NCI-H345 (cell line): Measurements from ENCODE around the gene C14orf93.

Experiments used
- DNase-seq: peaks from one replicate; lab custom pipeline; 2025; lab: John Stamatoyannopoulos, UW

Gene C14orf93

DNA sequence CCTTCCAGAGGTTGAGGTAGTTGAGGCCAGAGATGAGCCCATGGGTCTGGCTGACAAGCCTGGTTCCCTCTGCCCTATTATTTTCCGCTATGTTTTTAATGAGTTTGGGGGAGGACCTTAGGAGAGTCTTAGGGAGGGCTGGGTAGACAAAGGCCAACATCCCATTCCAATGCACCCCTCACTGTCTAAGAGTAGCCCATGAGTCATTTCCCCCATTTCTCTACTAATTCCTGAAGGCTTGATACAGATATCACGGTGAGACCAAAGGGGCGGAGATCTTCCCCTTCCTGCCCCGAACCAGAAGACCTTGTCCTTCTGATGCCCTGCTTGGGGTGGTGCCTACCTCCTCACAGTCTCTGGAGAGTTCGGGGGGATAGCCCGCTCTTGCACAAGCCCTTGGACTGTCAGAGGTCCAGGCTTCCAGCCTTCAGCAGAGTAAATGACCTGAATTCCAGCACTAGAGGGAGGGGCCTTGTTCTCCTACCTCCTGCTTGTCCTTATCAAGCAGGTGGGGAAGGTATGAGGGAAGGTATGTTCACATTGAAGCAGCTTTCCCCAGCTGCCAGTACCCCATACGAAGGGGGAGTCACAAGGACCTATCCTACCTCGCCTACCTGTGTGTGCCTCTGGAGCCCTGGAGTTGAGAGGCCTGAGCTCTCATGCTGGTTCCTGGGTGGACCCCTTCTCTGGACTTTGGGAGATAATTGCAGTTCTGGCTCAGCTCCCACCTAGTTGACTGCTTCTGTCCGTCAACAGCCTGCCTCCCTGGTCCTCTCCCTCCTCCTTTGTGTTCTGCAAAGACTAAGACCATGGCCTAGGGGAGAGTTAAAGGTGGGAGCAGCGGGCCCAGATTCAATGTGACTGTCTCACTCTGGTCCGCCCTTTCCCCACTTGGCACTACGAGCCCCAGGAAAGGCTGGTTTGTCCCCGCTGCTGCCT is 35.7 kb upstream of the C14orf93 start:
- no peak for DNase-seq

DNA sequence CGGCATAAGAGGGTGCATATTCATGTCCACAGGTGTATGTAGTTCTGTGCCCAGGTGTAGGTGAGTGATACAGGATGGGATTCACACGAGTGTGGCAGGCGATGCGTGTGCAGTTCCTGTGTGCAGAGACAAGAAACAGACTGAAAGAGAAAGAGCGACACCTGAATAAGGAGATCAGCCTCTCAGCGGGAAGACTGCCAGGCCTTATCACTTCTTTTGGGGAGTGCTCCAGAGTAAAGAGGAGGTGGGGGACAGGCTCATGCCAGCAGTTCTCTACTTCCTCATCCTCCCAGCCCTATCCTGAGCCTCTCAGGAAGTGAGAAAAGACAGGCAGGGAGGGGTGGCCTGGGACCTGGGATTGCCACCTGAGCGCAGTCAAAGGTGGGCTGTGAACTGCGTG is 34.9 kb upstream of the C14orf93 start:
- no peak for DNase-seq

DNA sequence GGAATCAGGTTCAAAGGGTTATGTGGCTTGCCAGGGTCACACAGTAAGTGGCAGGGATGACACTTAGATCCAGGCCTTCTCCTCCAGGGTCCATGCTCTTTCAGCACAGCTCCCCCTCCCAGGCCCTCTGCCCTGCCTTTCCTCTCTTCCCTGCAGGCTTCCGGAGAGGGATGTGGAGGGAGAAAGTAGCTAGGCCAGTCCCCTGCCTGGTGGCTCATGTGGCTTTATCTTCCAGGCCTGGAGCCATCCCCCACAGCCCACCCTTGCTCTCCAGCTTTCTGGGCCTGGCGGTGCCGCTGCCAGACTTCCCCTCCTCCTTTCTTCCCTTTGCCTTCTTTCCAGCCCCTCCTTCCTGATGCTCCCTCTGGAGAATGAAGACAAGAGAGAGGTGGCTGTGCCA is 33.8 kb upstream of the C14orf93 start:
- no peak for DNase-seq

DNA sequence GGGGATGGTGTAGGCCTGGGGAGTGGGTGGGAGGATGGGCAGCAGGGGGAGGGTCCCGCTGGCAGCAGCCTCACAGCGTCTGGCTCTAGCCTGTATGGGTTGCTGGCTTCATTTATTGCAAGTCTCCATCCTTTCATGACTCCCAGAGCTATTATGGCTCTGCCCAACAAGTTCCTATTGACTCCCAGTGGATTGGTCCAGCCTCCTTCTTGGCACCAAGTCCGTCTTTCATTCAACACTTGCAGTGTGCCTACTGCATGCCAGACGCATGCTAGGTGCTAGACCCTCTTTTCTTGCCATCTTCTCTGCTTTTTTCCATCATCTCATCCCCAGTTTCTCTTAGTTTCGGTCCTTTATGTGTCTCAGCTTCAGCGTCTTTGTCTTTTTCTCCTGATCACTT is 33.2 kb upstream of the C14orf93 start:
- DNase-seq, result no peak

DNA sequence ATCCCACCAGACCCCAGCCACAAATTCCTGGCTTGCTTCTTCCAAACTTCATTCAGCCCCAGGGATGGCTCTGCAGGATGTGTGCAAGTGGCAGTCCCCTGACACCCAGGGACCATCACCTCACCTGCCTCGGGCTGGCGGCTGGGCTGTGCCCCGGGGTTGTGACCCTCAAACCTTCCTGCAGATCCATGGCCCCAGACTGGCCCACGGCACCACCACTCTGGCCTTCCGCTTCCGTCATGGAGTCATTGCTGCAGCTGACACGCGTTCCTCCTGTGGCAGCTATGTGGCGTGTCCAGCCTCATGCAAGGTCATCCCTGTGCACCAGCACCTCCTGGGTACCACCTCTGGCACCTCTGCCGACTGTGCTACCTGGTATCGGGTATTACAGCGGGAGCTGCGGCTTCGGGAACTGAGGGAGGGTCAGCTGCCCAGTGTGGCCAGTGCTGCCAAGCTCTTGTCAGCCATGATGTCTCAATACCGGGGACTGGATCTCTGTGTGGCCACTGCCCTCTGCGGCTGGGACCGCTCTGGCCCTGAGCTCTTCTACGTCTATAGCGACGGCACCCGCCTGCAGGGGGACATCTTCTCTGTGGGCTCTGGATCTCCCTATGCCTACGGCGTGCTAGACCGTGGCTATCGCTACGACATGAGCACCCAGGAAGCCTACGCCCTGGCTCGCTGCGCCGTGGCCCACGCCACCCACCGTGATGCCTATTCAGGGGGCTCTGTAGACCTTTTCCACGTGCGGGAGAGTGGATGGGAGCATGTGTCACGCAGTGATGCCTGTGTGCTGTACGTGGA is 32.4 kb upstream of the C14orf93 start, which contains the start of gene PSMB11:
PSMB11 (plus strand) TSS at position 51 of the 804 bp plus-strand sequence; CDS start at position 65, 14 bp downstream.
- DNase-seq, result no peak

DNA sequence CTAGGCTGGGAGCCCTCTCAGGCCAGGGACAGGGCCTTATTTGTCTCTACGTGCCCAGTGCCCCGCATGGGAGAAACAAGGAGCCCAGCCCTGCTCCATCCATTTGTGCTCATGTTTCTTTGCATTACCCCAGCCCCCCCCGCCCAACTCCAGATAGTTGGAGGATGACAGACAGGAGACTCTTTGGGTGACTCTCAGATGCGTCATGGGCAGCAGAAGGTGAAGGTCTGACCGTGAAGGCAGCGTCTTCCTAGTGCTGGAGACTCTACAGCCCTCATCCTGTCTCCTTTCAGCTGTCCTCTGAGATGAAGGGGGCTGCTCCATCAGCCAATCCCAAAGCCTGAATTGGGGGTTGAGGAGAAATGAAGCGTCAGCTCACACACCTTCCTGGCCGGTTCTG is 31.8 kb upstream of the C14orf93 start:
- DNase-seq, result no peak

DNA sequence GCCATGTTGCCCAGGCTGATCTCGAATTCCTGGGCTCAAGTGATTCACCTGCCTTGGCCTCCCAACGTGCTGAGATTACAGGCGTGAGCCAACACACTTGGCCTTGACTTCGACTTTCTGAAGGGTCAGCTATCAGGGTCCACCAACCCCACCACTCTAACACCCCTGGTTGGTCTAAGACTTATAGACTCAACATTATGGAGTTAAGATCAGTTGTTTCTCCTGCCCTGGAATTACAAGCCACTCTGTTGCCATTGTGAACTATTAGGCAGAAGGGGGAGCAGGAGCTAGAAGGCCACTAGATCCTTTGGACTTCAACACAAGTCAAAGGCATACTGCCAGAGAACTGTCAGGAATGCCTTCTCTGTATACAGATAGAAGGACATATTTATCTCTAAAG is 30.2 kb upstream of the C14orf93 start:
- no peak for DNase-seq

DNA sequence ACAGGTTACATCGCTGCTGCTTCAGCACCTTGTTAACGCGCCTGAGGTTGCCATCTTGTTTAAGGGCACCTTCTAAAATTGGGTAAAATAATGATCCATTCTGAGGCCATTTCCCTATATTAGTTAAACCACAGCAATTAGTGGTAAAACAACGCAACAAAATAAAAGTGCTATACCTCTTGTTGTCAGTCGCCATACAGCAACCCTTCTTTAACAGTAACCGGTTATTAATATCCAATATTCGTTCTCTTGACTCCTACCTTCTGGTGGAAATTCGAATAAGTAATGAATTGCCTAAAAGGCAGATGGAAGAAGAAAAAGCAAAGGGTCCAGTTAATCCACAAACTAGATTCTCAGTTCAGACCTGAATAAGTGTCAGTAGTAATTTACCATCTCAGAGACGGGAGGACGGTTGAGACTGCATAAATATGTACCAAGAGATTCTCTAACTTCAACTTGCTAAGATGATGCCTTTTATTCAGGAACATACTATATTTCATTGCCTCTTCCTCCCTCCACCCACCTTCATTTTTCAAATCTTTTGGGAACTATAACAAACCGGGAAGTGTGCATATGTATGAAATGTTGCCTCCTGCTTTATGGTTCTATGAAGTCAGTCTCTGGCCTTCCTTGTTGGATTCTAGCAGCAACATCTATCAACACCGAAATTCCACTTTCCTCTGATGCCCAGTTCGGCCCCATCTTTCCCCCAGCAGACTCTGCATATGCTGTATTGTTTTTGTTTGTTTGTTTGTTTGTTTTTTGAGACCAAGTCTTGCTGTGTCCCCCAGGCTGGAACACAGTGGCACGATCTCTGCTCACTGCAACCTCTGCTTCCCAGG is 25.6 kb upstream of the C14orf93 start:
- no peak for DNase-seq

DNA sequence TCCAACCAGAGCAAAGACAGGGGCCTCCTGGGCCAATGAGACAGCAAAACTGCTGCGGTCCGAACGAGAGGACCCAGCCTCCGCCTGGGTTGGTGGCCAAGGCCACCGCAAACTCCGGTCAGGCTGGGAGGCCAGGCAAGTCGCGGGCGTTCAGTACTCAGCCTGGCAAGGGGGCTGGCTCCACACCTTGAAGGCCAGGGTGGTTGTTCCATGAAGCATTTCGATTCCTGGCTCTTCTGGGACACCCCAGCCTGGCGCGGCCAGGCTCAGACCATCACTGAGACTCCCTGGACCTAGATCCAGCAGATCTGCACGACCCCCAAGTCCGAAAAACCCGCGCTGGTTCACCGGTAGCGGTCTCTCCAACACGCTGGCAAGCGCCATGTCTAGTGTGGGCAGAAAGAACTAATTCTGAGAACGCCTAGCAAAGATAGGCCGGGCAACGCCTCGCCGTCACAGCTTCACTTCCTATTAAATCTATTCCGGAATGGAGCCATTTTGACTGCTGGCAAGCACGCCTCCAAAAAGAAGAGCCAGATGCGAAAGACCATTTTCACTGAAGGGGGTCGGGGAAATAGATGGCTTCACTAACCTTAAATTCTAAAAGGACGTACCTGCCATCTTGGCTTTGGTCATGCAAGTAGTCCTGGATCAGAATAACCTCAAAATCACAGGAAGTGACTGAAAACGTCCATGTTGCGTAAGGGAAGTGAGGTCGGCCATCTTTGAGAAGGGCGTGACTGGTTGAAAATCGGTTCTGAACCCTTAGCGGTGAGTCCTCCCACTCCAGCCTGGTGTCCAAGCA is 24.8 kb upstream of the C14orf93 start, which contains the start of gene PSMB5:
PSMB5 (minus strand) TSS at position 403 of the 805 bp plus-strand sequence; CDS start at position 384, 19 bp downstream.
- no peak for DNase-seq

DNA sequence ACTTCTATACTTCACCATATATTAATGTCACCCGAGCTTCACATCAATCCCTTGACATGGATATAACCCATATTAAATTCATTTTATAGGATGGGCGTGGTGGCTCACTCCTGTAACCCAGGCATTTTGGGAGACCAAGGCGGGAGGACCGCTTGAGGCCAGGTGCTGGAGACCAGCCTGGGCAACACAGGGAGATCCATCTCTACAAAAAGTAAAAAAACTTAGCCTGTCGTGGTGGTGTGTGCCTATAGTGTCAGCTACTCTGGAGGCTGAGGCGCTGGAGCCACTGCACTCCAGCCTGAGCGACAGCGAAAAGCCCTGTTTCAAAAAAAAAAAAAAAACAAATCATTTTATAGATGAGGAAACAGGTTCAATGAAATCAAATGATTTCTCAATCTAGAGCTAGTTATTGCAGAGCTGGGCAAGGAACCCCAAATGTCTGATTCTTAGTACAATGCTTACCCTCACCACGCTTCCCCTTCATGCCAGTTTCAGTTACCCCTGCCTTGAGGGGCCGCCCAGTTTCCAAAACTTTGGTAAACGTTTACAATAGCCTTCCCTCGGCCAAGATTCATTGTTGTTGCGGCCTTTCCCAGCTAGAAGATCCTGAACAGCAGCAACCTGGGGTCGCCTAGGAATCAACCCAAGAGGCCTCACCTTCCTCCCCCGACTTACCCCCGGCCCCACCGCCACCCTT is 24.0 kb upstream of the C14orf93 start:
- DNase-seq, result no peak

DNA sequence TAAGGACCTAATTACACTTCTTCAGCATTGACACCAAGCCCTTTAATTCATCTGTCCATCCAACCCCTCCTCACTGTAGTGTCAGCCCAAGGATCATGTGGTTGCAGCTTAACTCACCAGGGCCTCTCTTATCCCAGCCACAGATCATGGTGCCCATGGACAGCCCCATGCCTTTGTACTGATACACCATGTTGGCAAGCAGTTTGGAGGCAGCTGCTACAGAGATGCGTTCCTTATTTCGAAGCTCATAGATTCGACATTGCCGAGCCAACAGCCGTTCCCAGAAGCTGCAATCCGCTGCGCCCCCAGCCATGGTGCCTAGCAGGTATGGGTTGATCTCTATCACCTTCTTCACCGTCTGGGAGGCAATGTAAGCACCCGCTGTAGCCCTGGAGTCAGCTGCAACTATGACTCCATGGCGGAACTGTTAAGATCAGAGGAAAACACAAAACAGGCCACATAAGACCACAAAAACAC is 23.3 kb upstream of the C14orf93 start:
- no peak for DNase-seq

DNA sequence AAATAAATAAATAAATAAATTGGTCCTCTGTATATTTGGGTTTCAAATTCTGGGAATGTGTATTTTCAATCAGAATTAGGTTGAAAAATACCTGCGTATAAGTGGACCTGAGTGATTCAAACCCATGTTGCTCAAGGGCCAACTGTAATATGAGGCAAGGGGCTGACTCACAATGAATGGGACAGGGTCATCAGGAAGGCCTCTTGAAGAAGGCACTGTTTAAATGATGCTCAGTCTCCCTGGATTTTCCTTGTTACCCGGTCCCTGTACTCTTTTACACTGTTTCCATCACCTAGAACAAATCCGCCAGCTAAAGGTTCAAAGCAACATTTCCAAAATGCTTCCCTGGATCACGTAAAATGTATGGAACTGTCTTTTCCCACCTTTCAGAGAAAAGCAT is 21.0 kb upstream of the C14orf93 start:
- no peak for DNase-seq

DNA sequence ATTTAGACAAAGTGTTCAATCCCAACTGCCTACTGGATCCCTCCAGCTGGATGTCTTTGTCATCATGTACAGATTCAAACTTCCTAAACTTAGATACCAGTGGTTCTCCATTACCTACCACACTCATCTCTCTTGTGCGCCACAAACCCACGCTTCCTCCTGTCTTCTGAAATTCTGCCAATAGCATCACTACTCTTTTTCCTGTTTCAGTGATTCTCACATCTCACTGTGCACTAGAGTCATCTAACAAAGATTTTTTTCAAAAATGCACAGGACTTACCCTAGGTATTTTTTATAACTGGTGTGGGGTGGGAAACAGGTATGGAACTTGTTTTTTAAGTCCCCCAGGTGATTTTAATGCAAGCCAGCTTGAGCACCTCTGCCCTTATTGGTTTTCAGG is 18.9 kb upstream of the C14orf93 start:
- no peak for DNase-seq

DNA sequence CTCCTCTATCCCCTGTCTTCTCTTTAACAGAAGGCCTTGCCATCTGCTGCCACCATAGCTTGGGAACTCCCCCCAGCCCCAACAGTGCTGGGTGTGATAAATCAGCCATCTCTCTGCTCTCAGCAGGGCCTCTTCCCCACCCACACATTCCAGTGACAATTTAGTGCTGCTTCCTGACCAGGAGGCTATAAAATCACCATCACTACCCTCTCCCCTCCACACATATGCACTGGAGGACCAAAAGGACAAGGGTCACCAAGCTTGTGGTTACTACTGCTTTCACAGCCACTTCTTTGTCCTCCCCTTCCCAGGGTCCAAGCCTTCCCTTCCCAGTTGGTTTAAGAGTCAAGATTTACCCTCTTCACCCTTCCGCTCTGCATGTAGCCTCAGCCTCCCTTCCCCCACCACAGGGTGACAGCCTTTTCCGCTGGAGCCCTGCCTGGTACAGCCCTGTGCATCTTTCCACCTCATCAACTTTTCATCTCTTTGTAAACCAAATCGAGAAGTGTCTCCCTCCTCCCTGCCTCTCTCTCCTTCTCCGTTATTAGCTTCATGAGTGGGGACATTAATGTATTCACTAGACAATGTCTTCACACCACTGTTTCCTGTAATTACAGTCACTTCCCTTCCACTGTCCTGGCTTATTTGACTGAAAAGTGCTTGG is 15.3 kb upstream of the C14orf93 start:
- no peak for DNase-seq

DNA sequence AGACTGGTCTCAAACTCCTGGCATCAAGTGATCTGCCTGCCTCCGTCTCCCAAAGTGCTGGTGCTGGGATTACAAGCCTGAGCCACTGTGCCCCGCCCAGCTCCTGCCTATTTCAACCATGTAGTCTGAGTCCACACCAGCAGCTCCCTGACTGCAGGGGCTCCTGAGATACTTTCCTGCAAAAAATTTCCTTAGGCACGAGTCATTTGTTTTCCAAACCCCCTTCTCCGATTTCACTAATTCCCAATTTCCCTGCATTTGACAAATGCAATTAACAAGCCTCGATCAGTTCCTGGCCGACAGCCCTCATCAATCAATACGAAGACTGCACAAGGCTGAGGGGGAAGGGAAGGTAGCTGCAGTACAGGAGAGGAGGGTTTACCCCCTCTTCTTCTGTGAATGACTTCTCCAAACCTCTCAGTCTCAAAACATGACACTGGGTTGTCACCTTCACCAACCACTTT is 14.7 kb upstream of the C14orf93 start:
- DNase-seq, result no peak

DNA sequence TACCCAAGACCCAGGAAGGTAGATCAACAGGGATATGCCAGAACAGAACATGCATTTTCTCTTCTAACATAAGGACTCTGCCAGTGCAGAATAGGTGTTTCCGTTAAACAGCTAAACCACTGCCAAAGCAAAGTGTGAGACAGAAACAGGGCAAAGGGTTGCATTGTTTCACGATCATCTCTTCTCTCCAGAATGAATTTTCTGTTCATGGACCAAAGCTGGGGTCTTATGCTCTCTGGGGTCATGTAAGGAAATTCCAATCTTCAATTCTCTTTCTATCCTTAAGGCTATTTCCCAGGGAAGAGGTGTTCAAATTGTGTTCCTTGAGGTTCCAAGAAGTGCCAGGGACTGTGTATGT is 13.8 kb upstream of the C14orf93 start:
- no peak for DNase-seq

DNA sequence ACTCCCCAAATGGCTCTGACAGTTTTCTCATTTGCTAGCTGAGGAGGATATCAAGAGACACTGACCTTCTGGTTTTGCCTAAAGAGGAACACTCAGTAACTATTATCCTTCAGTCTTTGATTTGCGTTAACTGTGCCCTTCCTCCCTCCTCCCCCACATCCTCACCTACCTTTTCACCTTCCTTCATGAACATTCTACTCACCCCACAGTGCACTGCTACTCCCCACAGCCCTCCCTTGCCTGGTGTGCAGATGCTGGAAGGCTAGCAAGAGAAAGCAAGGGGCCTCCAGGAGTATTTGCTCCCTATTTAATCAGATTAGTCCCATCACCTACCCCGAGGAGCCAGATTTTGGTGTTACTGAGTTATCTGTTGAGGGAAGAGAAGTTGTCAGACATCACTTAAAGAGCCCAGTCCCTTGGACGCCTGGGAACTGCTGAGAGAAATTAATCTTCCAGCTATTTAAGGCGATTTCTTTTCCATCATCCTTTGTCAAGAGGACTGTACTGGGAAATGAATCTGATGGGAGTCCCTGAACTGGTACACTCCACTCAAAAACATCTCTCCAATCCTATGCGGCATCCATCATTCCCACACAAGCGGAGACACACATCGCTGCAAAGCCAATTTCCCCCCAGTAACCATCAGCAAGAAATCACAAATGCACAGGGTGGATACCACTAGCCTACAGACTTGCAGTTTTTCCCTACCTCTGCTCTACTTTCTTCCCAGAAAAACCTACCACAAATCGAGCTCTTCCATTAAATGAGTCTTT is 13.3 kb upstream of the C14orf93 start:
- no peak for DNase-seq

DNA sequence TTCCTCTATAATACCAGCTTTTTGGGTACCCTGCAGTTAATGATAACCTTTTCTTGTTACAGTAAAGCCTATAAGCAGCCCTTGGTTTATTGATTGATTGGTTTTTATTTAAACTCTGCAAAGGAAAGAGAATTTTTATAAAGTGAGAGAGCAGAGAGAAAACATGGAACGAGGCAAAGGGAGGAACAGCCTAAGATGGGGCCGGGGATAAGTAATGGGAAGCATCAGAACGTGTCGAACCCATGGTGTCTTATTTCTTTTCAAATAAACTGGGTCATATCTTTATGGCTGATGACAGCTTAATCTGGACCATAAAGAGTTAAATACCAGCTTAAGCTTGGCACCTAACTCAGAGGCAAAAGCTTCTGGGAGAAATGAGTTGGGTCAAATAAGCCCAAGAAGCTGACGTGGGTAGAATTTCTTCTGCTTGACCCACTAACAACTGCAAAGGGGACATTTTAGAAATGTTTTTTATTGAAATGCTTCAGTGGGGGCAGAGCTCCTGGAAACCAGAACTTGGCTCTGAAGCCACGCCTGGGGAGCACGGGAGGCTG is 12.0 kb upstream of the C14orf93 start:
- no peak for DNase-seq

DNA sequence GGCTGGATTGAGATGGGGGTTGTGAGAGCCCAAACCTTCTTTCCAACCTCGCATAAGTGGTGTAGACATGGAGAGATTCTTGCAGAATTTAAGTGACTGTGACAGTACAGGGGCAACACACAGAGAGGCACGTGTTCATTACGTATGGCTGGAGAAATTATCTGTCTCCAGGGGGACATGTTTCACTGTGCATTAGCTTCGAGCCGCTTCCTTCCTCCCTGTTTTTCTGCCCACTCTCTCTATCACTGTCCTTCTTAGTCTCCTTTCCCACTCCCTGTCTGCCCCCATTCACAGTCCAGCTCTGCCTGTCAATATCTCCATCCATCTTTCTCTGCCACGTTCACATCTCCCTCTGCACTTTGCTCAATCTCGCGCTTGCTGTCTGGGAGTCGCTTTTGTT is 11.5 kb upstream of the C14orf93 start:
- DNase-seq, result no peak
